A549 (cell line): Measurements from ENCODE around the gene ARMC7. TPM values are rescaled to one million over a fixed set of nuclear protein-coding genes. Genes with fewer than 3 reads are reported as not detected.

Source experiments
- ATAC-seq, 2 experiments: fragments of 200-7000 bp in 1 of 2; fragments of >200 bp in 1 of 2; cut with Nextera tagmentation in 1 of 2; cut with Tn5 transposase in 1 of 2; 3 replicates each; pipeline versions ENCODE4 v1.8.0 to v1.9.1; 2018 to 2020; ENCODE audit warnings: mild to moderate bottlenecking in 1 of 2, moderate library complexity in 1 of 2
- CTCF ChIA-PET: fragments of 300-600 bp; sonication (Branson Sonifier 250); formaldehyde crosslinking; extraction: SDS; loops from one replicate; lab custom pipeline; 2021; ENCODE audit warnings: antibody characterized with exemption, inconsistent platforms; lab: Yijun Ruan, JAX
- POLR2A ChIA-PET: fragments of 350-600 bp; formaldehyde crosslinking; extraction: SDS; loops from one replicate; lab custom pipeline; 2021; ENCODE audit warnings: antibody characterized with exemption, inconsistent platforms; lab: Yijun Ruan, JAX
- DNase-seq, 2 experiments: peaks; one replicate each; pipeline versions ENCODE4 v3.0.0 to v3.0.0-alpha.2; 2011 to 2016; ENCODE audit warnings: low read depth in 1 of 2, low spot score in 1 of 2
- FAIRE-seq: peaks from 2 replicates; lab custom pipeline; 2011; peaks lifted over from hg19 to GRCh38; lab: Jason Lieb, UNC
- H3K27ac ChIP-seq, 2 experiments: fragments of >200 bp; sonication (Bioruptor Twin); formaldehyde crosslinking; 3 replicates each; pipeline ENCODE4 v1.5.1; 2016 to 2017
- H3K4me1 ChIP-seq: fragments of >200 bp; sonication (Bioruptor Twin); formaldehyde crosslinking; 3 replicates; pipeline ENCODE4 v1.6.1; 2016
- H3K4me2 ChIP-seq: fragments of >200 bp; sonication (Bioruptor Twin); formaldehyde crosslinking; 3 replicates; pipeline ENCODE4 v1.6.1; 2016
- H3K4me3 ChIP-seq: fragments of >200 bp; sonication (Bioruptor Twin); formaldehyde crosslinking; 3 replicates; pipeline ENCODE4 v1.5.1; 2016
- H3K9me3 ChIP-seq: fragments of >200 bp; sonication (Bioruptor Twin); formaldehyde crosslinking; 3 replicates; pipeline ENCODE4 v1.6.1; 2016
- BHLHE40 ChIP-seq: IDR thresholded peaks from 2 replicates; pipeline ENCODE4 v1.6.1; 2012; ENCODE audit warnings: low read depth, low read length, inconsistent platforms
- CBX2 ChIP-seq: fragments of 200-600 bp; sonication (generic); IDR thresholded peaks from 2 replicates; pipeline ENCODE4 v1.6.1; 2016; ENCODE audit warnings: low read depth, mild to moderate bottlenecking, borderline replicate concordance
- E2F6 ChIP-seq: IDR thresholded peaks from 2 replicates; pipeline ENCODE4 v1.6.1; 2012; ENCODE audit warnings: low read depth, borderline replicate concordance
- EHF ChIP-seq: fragments of 250-450 bp; sonication (Bioruptor Pico); IDR thresholded peaks from 2 replicates; pipeline ENCODE4 v1.5.0; 2020; ENCODE audit warnings: mild to moderate bottlenecking
- FOSB ChIP-seq: fragments of 250-450 bp; sonication (Bioruptor Pico); IDR thresholded peaks from 2 replicates; pipeline ENCODE4 v1.5.0; 2020; ENCODE audit warnings: mild to moderate bottlenecking, moderate library complexity
- FOXS1 ChIP-seq: fragments of 250-450 bp; sonication (Bioruptor Pico); IDR thresholded peaks from 2 replicates; pipeline ENCODE4 v1.5.0; 2020; ENCODE audit warnings: mild to moderate bottlenecking, moderate library complexity
- HES2 ChIP-seq: fragments of >200 bp; sonication (Bioruptor Twin); formaldehyde crosslinking; IDR thresholded peaks from 2 replicates; pipeline ENCODE4 v1.6.1; 2016
- HMGXB4 ChIP-seq: fragments of 250-450 bp; sonication (Bioruptor Pico); IDR thresholded peaks from 2 replicates; pipeline ENCODE4 v1.5.0; 2021; ENCODE audit warnings: mild to moderate bottlenecking, moderate library complexity, borderline replicate concordance
- HOXA7 ChIP-seq: fragments of 250-450 bp; sonication (Bioruptor Pico); IDR thresholded peaks from 2 replicates; pipeline ENCODE4 v1.5.0; 2020; ENCODE audit warnings: mild to moderate bottlenecking, moderate library complexity
- HOXB13 ChIP-seq: fragments of 250-450 bp; sonication (Bioruptor Pico); IDR thresholded peaks from 2 replicates; pipeline ENCODE4 v1.5.0; 2020; ENCODE audit warnings: low read depth, mild to moderate bottlenecking, moderate library complexity
- HOXB5 ChIP-seq: fragments of 250-450 bp; sonication (Bioruptor Pico); IDR thresholded peaks from 2 replicates; pipeline ENCODE4 v1.5.0; 2020; ENCODE audit warnings: mild to moderate bottlenecking, moderate library complexity
- JUNB ChIP-seq: fragments of >200 bp; sonication (Bioruptor Twin); formaldehyde crosslinking; IDR thresholded peaks from 2 replicates; pipeline ENCODE4 v1.6.1; 2016
- KDM1A ChIP-seq: fragments of 200-600 bp; sonication (generic); IDR thresholded peaks from 2 replicates; pipeline ENCODE4 v1.6.1; 2016; ENCODE audit warnings: low read depth, mild to moderate bottlenecking
- KDM5A ChIP-seq: fragments of 200-600 bp; sonication (generic); IDR thresholded peaks from 2 replicates; pipeline ENCODE4 v1.6.1; 2016; ENCODE audit warnings: antibody characterized with exemption, mild to moderate bottlenecking
- MAZ ChIP-seq: fragments of 150-350 bp; IDR thresholded peaks from 2 replicates; pipeline ENCODE4 v1.6.1; 2014; ENCODE audit warnings: antibody characterized with exemption, low read depth, low read length, borderline replicate concordance
- MYC ChIP-seq: IDR thresholded peaks from 2 replicates; pipeline ENCODE4 v1.6.1; 2012; ENCODE audit warnings: mild to moderate bottlenecking, inconsistent platforms, low read length, improper control_type of control experiment, borderline replicate concordance
- NPAS2 ChIP-seq: fragments of 250-450 bp; sonication (Bioruptor Pico); IDR thresholded peaks from 2 replicates; pipeline ENCODE4 v1.8.0; 2022; ENCODE audit warnings: mild to moderate bottlenecking, moderate library complexity, borderline replicate concordance
- NR3C1 ChIP-seq: fragments of >200 bp; sonication (Bioruptor Twin); formaldehyde crosslinking; IDR thresholded peaks from 3 replicates; pipeline ENCODE4 v1.6.1; 2017
- PBX3 ChIP-seq: IDR thresholded peaks from 2 replicates; pipeline ENCODE4 v1.6.1; 2012
- POLR2AphosphoS2 ChIP-seq: conservative IDR thresholded peaks from 2 replicates; pipeline ENCODE4 v1.6.1; 2012; ENCODE audit warnings: low read length, improper control_type of control experiment, inconsistent platforms
- RFX5 ChIP-seq: fragments of 450-650 bp; IDR thresholded peaks from 2 replicates; pipeline ENCODE4 v1.7.1; 2014; ENCODE audit warnings: antibody characterized with exemption, mild to moderate bottlenecking, moderate library complexity
- TP53 ChIP-seq: fragments of 250-450 bp; sonication (Bioruptor Pico); IDR thresholded peaks from 2 replicates; pipeline ENCODE4 v1.5.0; 2021; ENCODE audit warnings: mild to moderate bottlenecking, moderate library complexity
- ZNF302 ChIP-seq: fragments of 250-450 bp; sonication (Bioruptor Pico); IDR thresholded peaks from 2 replicates; pipeline ENCODE4 v1.9.0; 2021; ENCODE audit warnings: inconsistent platforms, mild to moderate bottlenecking, moderate library complexity
- ZSCAN20 ChIP-seq: fragments of 250-450 bp; sonication (Bioruptor Pico); IDR thresholded peaks from 2 replicates; pipeline ENCODE4 v1.8.0; 2022; ENCODE audit warnings: mild to moderate bottlenecking, moderate library complexity
- WGBS: methylation state at CpG from one replicate; pipeline ENCODE4 v1.1.6; 2017; ENCODE audit errors: missing lambda C conversion rate; 5-methylcytosine and 5-hydroxymethylcytosine counted together
- polyA plus RNA-seq, 4 experiments: library from polyadenylated mRNA; depleted of rRNA in 3 of 4; stranded (reverse); fragments of >200 nt; fragmentation: RNase III in 1 of 4; extraction: RNeasy Plus Mini Kit Qiagen cat#74134 plus additional on column Dnase treatment in 1 of 4; gene quantifications; 2 replicates in 3 of 4; 3 replicates in 1 of 4; pipeline ENCODE4 v1.2.3, GENCODE V29; 2011 to 2017
- TF ChIP-seq, protein P1 (sequence below): fragments of 450-650 bp; IDR thresholded peaks from 2 replicates; pipeline ENCODE4 v1.6.1; 2014; ENCODE audit warnings: antibody characterized with exemption

Gene ARMC7
- polyA plus RNA-seq, 2 of the 4 experiments (the other 2 are of a cell fraction), result 8.5 to 12.6 TPM

DNA sequence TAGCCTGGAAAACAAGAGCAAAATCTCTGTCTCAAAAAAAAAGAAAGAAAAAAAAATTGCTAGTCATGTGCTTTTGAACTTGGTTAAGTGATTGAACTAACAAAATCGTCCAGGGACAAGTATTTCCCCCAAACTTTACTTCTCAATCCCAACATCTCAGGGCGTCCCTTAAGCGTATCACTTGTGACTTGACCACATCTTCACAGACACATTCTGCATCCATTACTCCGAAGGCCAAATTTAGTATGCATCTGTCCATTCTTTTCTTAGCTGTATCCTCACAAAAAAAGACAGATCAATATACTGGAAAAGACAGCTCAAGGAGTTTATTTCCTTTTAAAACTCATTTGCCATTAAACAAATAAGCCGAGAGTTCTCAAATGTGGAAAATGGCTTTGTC, 50.4 kb downstream of the ARMC7 start:
- WGBS, result 89% methylated on average over 5 of the region's 5 CpGs
- Histone ChIP-seq H3K4me2 (peak overlapping the region; percentile 59; the same call in 1 of the 3 replicates), H3K4me3 (no peak overlapping the region), H3K27ac (peak overlapping the region in 1 of 2 experiments; percentile 77; a peak in 4 of 6 replicates), H3K4me1 (peaks cover 32% of the 10 kb centered on the region), H3K9me3 (no peaks in the 10 kb centered on the region)
- ChIA-PET POLR2A (no interaction called here), CTCF (interaction anchor here (0.5 to 5.2 kb wide), 7 partner anchors 10 to 90 kb away, joined by 3 to 26 read pairs (median 12); partner anchors contain the start of gene NT5C)
- ATAC-seq, result no peak
- no peak for DNase-seq
- TF ChIP-seq MAZ (no peak), POLR2AphosphoS2 (no peak), E2F6 (no peak), FOXS1 (CRISPR knock-in tag) (no peak), BHLHE40 (no peak), CBX2 (no peak), MYC (no peak), KDM1A (no peak), ZSCAN20 (CRISPR knock-in tag) (no peak), JUNB (no peak), HOXA7 (no peak), TP53 (CRISPR knock-in tag) (no peak), EHF (no peak), NR3C1 (no peak), HOXB5 (CRISPR knock-in tag) (no peak), RFX5 (no peak), ZNF302 (CRISPR knock-in tag) (no peak), KDM5A (no peak)
- no peak for FAIRE-seq

DNA sequence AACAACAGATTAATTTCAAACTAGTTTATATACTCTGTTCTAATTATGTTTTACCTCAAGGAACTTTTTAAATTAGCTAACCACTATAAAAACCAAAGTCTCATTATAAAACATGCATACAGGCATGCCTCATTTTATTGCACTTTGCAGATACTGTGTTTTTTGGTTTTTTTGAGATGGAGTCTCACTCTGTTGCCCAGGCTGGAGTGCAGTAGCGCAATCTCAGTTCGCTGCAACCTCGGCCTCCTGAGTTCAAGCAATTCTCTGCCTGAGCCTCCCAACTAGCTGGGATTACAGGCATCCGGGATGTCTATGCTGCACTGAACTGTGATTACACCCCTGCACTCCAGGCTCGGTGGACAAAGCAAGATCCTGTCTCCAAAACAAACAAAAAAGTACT, 53.3 kb downstream of the ARMC7 start:
- CTCF ChIA-PET, result interaction anchor here (0.7 to 15.3 kb wide), 11 partner anchors 8 to 102 kb away, joined by 3 to 270 read pairs (median 4); partner anchors contain the start of gene ARMC7
- TF ChIP-seq FOSB (no peak), NPAS2 (CRISPR knock-in tag) (no peak), HES2 (no peak), HOXB13 (CRISPR knock-in tag) (no peak), FOXS1 (CRISPR knock-in tag) (no peak), E2F6 (no peak), POLR2AphosphoS2 (no peak), HMGXB4 (CRISPR knock-in tag) (no peak), PBX3 (no peak), NR3C1 (no peak)
- TF ChIP-seq, protein P1, sequence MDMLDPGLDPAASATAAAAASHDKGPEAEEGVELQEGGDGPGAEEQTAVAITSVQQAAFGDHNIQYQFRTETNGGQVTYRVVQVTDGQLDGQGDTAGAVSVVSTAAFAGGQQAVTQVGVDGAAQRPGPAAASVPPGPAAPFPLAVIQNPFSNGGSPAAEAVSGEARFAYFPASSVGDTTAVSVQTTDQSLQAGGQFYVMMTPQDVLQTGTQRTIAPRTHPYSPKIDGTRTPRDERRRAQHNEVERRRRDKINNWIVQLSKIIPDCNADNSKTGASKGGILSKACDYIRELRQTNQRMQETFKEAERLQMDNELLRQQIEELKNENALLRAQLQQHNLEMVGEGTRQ, result no peak
- peaks cover 28% of the 10 kb centered on the region for H3K4me1 ChIP-seq
- no peak overlapping the region for H3K4me2 ChIP-seq
- 80% methylated on average over 5 of the region's 5 CpGs for WGBS
- DNase-seq (no peak), FAIRE-seq (no peak), ATAC-seq (no peak)
- no peak overlapping the region for H3K4me3 ChIP-seq
- H3K9me3 ChIP-seq, result no peaks in the 10 kb centered on the region
- H3K27ac ChIP-seq, result no peak overlapping the region
- POLR2A ChIA-PET, result interaction anchor here (0.7 to 1.4 kb wide), 2 partner anchors 9 kb away, joined by 6 to 11 read pairs; partner anchors contain the start of gene JPT1
